IPS-18c (cell line): ENCODE measurements around the gene TMED8.

Experiments
- H3K4me3 ChIP-seq: 2 replicates; pipeline ENCODE4 v1.7.0; 2013; ENCODE audit warnings: low read depth, mild to moderate bottlenecking, low read length, moderate library complexity; ENCODE audit not compliant: insufficient read depth
- H3K9me3 ChIP-seq: one replicate; pipeline ENCODE4 v1.6.1; 2013; ENCODE audit warnings: mild to moderate bottlenecking, low read length, moderate library complexity; ENCODE audit not compliant: control insufficient read depth, insufficient read depth

TMED8 gene

DNA sequence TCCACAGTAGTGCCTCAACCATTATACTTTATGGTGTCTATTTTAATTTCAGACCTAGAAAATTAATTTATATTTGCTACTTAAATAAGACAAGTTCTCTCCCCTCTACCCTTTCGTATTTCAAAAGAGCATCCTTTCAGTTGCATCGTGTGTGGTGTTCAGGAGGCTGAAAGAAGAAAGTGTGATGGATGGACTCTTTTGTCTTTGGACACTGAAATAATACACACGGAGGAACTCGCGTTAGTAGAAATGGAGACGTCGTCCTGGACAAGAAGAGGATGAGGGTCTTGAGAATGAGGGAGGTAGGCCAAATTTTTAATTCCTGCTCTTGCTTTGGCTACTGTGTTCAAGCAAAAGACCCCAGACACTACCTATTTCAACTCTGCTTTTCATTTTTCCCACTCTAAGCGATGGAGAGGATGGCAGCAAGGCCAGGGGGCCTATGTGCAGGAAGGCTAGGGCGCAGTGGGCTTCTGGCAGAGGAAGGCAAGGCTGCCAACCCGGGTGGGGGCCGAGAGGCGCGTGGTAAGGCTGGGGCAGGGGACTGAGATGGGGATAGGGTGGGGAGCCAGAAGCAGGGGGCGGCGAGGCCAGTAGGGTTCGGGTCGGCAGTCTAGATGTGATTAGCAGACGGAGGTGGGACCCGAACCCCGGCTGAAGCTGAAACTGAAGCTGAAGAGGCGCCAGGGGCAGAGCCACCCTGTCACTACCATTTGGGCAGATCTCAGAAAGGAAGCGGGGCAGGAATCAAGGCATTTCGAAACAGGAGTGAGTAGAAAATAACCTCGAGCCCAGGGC is 722 bp downstream of the TMED8 start:
- Histone ChIP-seq H3K9me3 (peaks cover 2% of the 10 kb centered on the region), H3K4me3 (peak overlapping the region; percentile 99)

DNA sequence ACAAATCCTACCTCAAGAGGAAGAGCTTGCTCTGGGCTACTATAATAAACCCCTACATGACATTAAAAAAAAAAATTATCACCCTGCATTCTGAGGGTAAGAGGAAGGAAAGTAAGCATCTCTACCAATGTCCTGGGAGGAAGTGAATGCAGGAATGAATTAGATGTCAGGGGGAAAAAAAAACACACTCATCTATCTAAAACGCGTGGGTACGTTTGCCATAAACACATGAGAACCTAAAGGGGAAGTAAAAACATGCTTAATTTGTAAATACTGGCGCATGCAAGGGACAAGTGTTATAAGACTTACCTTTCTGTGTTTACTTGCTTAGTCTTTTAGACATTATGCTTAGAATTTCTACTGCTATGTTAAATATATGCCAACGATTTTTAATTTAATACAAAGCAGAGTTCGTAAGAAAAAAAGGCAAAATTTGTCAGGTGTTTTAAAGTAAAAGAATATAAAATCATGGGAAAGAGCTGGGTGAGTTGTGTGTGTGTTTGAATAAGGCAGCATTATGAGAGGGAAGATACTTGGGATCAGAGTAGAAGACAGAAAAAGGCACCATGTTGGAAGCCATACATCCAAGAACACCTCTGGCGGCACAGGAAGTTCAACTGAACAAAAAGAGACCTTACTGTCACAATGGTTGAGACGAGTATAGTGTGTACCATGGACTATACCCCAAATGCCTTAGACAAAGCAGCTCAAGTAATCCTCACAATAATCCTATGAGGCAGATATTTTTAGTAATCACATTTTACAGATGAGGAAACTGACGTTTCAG is 1.5 kb downstream of the TMED8 start:
- Histone ChIP-seq H3K4me3 (no peak overlapping the region), H3K9me3 (no peaks in the 10 kb centered on the region)

DNA sequence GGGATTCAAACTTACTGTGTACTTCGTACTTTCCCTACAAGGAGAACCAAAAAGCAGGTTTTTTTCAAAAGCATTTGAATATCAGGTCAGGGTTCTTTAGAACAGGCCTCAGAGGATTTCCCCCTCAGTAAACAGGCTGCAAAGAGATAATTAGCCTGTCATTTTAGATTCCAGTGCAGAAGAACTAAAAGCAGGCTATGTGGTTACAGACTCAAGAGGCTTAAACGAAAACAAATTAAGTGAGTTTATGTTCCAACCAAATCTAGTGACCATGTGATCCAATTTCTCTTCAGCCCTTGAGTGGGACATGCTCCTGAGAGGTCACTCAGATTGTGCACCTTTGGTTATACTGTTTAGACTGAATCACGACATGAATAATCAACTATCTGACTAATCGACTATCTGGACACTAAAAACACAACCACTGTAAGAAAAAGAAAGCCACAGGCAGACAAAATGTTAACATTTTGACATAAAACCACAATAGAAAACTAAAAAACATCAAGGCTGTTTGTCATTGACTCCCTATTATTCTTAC is 4.5 kb downstream of the TMED8 start:
- Histone ChIP-seq H3K9me3 (no peaks in the 10 kb centered on the region), H3K4me3 (no peak overlapping the region)

DNA sequence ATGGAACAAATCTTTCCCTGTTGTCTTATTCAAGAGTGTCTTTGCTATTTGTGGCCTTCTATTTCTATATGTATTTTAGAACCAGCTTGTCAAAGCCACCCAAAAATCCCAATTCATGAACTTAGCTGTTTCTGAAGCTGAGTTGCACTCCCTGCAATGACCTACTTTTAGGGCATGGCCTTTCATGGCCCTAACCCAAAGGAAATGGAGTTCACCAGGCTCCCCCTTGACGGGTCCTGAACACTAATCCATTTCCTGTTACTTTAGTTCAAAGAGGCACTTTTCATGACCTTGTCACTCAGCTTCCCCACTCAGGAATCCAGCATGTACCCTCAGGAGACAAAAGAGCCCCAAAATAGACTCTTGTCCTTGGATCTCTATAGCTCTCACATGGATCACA is 7.6 kb downstream of the TMED8 start:
- H3K4me3 ChIP-seq: no peak overlapping the region
- H3K9me3 ChIP-seq: no peaks in the 10 kb centered on the region

DNA sequence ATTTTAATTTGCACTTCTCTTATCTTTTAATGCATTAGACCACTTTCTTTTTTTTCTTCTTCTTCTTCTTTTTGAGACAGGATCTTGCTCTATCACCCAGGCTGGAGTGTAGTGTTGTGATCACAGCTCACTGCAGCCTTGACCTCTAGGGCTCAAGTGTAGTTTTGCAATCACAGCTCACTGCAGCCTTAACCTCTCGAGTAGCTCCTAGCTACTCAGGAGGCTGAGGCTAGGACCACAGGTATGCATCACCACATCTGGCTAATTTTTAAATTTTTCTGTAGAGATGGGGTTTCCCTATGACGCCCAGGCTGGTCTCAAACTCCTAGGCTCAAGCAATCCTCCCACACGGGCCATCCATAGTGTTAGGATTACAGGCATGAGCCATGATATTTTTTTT is 12.7 kb downstream of the TMED8 start:
- no peaks in the 10 kb centered on the region for H3K9me3 ChIP-seq
- no peak overlapping the region for H3K4me3 ChIP-seq

DNA sequence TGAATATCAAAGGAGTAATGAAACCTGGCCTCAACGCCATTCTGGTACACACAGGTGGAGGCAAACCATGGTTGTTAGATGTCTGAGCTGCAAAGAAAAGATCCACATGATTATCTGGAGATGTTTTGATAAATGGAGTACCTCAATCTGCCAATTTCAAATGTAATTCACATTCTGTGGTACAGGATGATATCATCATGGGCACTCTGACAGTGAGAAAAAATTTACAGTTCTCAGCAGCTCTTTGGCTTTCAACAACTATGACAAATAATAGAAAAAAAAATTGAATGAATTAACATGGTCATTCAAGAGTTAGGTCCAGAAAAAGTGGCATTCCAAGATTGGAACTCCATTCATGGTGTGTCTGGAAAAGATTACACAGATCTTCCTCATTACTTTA is 17.3 kb downstream of the TMED8 start:
- no peak overlapping the region for H3K4me3 ChIP-seq
- no peaks in the 10 kb centered on the region for H3K9me3 ChIP-seq

DNA sequence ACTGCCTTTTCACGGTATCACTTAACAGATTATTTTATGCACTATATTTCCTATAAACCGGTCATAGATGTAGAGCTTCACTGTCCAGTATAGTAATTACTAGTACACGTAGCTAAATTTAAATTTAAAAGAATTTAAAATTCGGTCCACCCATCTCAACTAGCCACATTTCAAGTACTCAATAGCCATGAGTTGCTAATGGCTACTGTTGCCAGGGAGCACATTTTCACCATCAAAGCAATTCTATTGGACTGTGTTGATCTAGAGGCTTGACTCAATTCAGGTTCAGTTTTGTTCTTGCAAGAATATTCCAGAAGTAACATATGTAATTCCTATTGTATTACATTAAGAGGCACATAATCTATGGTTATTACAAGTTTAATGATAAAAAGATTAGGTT is 20.0 kb downstream of the TMED8 start:
- Histone ChIP-seq H3K9me3 (no peaks in the 10 kb centered on the region), H3K4me3 (no peak overlapping the region)

DNA sequence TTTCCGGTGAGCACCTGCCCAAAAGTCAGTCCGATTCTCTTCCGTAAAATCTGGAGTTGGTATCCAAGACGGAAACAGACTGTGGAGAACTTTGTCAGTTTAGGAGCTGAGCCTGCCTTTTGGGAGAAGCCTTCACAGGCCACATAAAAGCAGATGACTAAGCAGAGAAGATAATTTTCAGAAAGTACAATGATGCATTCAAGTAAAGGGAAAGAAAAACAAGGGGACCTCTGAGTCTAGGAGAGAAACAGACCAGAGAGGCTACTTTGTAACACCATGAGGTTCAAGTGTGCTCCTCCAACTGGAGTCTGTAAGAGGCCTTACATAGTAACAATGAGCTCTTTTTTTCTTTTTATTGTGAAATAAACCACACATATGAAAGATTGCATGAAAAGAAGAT is 21.1 kb downstream of the TMED8 start:
- no peaks in the 10 kb centered on the region for H3K9me3 ChIP-seq
- no peak overlapping the region for H3K4me3 ChIP-seq

DNA sequence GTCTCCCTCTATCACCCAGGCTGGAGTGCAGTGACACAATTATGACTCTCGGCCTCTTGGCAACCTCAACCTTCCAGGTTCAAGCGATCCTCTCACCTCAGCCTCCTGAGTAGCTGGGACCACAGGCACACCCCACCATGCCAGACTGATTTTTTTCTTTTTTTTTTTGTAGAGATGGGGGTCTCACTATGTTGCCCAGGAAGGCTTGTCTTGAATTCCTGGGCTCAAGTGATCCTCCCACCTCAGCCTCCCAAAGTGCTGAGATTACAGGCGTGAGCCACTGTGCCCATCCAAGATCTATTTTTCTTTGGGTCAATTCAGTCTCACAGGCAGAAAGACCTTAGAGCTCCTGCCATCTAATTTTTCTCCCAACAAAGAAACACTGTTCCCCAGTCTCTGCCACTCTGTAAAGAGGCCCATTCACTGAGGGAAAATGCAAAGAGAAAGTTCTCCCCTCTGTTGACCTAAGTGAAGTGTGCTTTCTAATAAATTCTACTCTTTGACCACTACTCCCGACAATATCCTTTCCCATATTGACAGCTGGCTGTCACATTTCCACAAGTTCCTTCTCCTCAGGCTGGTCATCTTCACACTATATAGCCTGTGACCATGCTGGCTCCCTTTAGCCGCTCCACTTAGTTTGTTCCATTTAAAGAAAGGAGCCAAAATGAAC is 23.3 kb downstream of the TMED8 start:
- Histone ChIP-seq H3K4me3 (no peak overlapping the region), H3K9me3 (no peaks in the 10 kb centered on the region)

DNA sequence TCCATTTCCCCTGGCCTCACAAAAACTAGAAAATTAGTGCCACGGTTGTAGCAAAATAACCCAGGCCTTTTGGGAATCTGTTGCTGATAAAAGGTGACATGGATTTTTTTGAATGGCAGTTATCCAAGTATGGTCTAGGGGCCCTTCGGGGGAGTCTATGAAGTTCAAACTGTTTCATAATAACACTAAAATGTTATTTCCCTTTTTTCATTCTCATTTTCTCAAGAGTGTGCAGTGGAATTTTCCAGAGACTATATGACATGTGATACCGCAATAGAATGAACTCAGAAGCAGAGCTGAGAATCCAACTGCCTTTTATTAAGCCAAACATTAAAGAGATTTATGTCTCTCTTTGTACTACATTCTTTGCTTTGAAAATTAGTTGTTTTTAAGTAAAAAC is 29.1 kb downstream of the TMED8 start:
- H3K9me3 ChIP-seq: no peaks in the 10 kb centered on the region
- H3K4me3 ChIP-seq: no peak overlapping the region

DNA sequence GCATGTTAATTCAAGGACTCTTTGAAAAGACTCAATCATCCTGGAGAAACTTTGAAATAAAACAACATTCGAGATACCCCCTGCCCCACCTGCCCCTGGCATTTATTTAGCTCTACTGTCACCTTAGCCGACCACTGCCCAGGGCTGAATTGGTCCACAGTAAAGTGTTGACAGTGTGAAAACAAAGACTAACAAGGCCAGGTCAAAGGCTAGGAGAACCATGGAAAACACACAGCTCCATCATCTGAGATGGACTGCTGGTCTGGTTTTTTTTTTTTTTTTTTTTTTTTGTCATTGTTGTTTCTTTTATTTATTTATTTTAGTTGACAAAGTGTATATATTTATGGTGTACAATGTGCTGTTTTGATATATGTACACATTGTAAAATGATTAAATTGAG is 30.4 kb downstream of the TMED8 start:
- Histone ChIP-seq H3K9me3 (no peaks in the 10 kb centered on the region), H3K4me3 (no peak overlapping the region)

DNA sequence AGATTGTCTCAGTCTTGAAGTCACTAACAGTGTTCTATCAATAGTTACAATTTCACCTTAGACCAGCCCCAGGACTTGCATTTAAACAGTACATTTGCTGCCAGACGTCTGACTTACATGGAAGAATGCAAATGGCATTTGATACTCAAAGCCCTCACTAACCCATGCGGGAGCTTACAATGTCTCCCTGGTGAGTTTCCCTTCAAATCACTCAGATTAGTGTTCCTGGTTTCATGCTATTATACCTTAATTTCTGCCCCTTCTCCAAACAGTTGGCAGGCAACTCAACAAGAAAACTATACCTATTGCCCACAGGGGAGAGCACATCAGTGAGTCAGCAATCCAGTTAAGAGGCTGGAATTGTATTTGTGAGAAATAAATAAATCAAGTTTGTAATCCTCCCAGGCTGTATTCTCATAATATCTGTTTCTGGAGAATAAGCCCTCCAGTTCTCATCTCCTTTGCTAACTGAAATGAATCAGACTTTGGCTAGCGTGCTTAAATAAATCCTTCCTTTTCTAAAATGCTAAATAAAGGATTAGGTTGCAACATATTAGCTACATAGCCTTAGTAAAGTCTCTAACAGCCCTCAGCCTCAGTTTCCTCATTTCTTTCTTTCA is 32.4 kb downstream of the TMED8 start:
- no peak overlapping the region for H3K4me3 ChIP-seq

DNA sequence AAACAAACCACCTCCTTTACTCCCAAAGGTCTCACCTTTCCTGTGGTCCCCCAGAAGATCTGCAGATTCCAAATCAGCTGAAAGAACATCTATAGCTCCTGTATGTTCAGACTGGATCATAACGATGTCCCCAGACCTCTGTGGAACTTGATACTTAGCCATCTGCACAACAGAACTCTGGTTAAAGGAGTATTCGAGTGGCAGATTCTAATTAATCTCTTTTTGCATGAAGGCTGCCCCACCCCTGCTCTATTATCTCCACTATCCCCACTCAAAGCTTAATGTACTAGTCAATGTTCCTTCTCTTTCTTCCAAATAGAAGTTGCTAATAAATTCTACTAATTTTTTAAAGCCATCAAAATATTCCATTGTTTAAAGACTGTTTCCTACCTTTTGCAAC is 33.2 kb downstream of the TMED8 start:
- Histone ChIP-seq H3K9me3 (no peaks in the 10 kb centered on the region), H3K4me3 (no peak overlapping the region)

More for the DNA sequence above, 32.4 kb downstream of the TMED8 start:
- no peaks in the 10 kb centered on the region for H3K9me3 ChIP-seq

DNA sequence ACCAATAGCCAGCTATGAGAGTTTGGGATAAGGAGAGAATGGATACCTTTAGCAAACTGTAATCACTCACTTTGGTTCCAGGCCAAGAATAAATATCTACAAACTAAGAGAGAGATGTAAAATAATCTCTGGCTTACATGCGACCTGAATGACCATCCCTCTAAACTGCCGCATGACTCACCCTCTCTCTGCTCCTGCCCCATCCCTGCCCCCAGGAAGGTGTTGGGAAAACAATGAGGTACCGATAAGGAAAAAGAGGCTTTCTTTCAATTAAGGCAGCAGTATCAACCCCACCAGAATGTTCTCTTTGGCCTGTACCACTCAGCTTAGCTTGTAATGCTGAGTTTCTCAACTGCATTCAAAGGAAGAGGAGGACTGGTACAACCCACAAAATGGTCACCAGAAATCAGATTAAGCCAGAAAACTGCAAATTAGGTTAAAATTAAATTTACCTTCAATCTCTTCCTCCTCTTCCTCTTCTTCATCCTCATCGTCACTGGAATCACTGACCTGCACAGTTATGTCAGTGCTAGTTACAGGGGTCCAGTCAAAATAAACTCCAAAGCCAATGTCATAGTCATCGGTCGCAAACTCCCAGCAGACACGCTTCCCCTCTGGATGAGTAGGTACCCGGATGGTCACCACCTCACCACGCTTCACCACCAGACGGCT is 34.0 kb downstream of the TMED8 start:
- no peaks in the 10 kb centered on the region for H3K9me3 ChIP-seq
- H3K4me3 ChIP-seq: no peak overlapping the region

DNA sequence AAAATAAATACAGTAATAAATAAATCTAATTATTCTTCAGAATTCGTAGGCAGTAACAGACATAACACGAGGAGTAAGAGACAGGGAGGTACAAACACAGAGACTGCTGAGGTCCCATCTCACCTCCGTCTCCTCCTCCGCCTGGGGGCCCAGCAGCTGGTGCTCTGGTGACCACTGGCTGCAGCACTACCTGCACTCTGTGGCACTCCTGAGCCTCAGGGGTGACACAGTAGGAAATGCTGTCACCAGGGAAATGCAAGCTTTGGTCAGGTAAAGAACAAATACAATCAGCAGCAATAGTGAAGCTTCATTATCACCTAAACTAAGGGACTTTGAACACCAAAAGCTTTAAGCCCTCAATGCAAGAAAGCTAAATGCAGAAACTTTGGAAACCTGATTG is 36.5 kb downstream of the TMED8 start:
- no peak overlapping the region for H3K4me3 ChIP-seq
- no peaks in the 10 kb centered on the region for H3K9me3 ChIP-seq

DNA sequence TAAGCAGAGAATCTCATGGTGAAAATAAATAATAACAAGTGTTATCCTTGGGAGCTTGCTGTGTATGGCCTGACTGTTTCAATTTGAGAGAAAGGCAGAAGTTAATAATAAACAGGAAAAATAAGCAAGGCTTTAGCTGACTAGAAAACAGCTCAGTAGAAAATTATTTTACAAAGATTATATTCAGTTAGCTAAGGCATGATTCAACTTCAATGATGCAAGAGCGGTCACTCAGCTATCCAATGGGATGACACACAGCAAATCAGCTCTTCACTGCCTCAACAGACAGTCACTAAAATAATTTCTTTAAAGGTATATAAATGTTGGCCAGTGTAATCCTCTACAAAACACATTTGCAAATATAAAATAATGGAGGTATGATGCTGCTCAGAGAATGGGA is 37.5 kb downstream of the TMED8 start:
- no peak overlapping the region for H3K4me3 ChIP-seq
- H3K9me3 ChIP-seq: no peaks in the 10 kb centered on the region

DNA sequence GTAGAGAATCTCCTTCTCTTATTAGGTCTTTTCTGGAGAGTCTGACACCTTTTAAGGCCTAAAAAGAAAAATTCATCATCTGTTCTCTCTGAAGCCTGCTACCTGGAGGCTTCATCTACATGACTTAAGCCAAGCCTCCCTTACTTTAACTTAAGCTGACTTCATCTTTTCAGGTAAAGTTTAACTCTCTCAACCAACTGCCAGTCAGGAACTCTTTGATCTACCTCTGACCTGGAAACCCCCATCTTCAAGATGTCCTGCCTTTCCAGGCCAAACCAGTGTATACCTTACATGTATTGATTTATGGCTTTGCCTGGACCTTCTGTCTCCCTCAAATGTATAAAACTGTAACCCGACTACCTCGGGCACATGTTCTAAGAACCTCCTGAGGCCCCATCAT is 38.6 kb downstream of the TMED8 start:
- Histone ChIP-seq H3K9me3 (no peaks in the 10 kb centered on the region), H3K4me3 (no peak overlapping the region)
